ENCODE data around the gene ARHGAP25. TPM values are rescaled to one million over a fixed set of nuclear protein-coding genes. Genes with fewer than 3 reads are reported as not detected.

The ARHGAP25 gene
- total RNA-seq, 8 experiments from 2014 or later = 0.22 to 4.7 (median 2.2) TPM; not detected in 1

DNA sequence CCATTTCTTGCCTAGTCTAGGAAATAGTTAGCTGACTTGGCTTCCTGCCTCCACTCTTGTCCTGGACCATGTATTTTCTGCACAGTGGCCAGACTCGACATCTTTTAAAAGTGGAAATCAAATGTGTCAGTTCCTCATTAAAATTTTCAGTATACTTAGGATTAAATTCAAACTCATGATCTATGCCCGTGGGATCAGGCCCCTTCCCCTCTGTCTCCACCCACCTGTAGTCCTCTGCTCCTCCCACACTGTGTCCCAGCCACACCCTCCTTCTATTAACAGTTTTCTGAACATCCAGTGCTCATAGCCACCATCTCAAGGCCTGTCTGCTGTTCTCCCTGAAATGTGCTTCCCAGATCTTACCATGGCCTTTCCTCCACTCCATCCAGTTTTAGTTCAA is 13.3 kb downstream of the ARHGAP25 start:
- ATAC-seq (replicated peaks in 6 of 8) = no peak
- in situ Hi-C loops (cut with MboI; ENCODE audit: low pct_unique_long_range_greater_than_20kb in 2 of 9, low sequenced_read_pairs in 9 of 9, unreplicated experiment in 9 of 9) = loop anchor here in 3 of 9 experiments (25.0 kb wide), 1 partner anchor 164 kb away; no protein-coding TSS in a partner anchor

DNA sequence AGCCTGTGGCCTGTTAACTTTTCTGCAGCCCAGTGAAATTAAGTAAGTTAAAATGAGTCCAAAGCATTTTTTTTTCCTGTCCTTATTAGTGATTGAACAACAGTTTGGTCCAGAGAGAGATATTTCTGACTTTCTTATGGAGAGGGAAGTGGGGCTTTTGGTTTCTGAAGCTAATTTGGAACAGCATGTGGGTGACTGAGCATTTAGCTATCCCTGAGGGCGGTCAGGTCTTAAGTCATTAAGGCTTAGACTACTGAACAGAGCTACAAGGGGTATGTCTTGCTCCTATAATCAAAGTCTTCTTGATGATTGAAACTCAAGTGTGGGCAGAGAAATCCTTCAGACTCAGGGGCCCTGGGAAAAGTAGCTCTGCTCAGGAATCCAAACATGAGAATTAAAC is 14.0 kb downstream of the ARHGAP25 start:
- Histone ChIP-seq H3K4me3 (no peak overlapping the region), H3K4me1 (replicated peaks in 1 of 2) (peaks cover 0 to 11% of the 10 kb centered on the region in 2 donors), H3K27ac (no peak overlapping the region)
- 60 to 100% (median 84%) methylated on average over 1 of the region's 1 CpG; no CpG with 5 or more reads in 2 of the 10 experiments for WGBS, 10 experiments
- no peak for ATAC-seq (replicated peaks in 6 of 8)
- in situ Hi-C loops (cut with MboI; ENCODE audit: low pct_unique_long_range_greater_than_20kb in 2 of 9, low sequenced_read_pairs in 9 of 9, unreplicated experiment in 9 of 9) = loop anchor here in 3 of 9 experiments (25.0 kb wide), 1 partner anchor 164 kb away; no protein-coding TSS in a partner anchor

More for the DNA sequence above, 13.3 kb downstream of the ARHGAP25 start:
- WGBS, 10 experiments = 10 to 100% (median 83%) methylated on average over 1 to 2 of the region's 2 CpGs; no CpG with 5 or more reads in 1 of the 10 experiments
- no peak overlapping the region for H3K27ac ChIP-seq
- H3K4me3 ChIP-seq = no peak overlapping the region
- peaks cover 0 to 13% of the 10 kb centered on the region in 2 donors for H3K4me1 ChIP-seq (replicated peaks in 1 of 2)

DNA sequence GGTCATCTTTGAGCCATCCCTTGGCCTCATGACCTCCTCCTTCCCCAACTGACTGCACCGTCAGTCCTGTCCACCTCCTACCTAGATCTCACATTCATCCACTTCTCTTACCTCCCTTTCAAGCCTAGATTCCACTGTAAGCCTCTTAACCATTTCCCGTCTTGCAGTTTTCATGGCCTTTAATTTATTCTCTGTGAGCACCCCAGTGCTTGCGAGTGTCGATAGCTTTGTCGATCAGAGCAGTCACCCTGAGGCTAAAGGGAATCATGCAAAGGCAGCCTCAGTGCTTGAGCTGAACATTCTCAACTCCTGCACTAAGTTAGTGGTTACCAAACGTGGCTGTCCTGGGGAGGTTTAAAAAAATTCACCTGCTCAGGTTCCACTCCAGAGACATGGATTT is 14.7 kb downstream of the ARHGAP25 start:
- peaks cover 0 to 3% of the 10 kb centered on the region in 2 donors for H3K4me1 ChIP-seq (replicated peaks in 1 of 2)

DNA sequence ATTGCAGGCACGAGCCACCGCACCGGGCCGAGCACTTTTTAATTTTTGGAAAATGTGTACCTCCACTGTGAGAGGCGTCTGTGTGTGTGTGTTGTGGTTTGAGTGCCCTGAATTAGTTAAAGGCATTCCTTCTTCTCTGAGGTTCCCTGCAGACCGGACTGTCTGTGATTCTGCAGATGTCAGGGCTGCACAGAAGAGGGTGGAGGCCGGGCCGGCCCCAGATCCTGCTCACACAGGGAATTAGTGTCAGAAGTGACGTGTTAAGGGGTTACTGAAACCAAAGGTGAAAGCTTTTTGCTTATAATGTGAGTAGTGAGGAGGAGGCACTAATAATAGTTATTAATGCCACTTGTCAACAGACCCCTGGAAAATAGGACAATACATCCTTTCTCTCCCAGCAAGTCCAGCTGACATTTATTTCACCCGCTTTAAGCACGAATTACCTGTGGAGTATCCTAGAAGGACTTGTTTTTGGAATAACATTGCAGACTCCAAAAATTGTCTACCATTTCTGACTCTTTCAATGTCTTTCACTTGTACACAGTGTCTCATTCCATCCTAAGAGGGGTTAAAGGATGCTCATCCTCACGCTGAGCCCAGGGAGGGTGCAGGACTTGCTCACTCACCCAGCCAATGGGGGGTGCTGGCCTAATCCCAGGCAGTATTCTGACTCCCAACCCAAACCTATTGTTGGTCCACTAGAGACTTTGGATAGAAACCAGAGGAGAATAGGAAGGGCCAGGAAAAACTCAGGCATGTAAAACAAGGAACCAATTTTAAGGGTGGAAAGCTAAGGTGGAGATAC is 16.2 kb downstream of the ARHGAP25 start:
- ATAC-seq (replicated peaks in 6 of 8) = no peak
- in situ Hi-C loops (cut with MboI; ENCODE audit: low pct_unique_long_range_greater_than_20kb in 2 of 9, low sequenced_read_pairs in 9 of 9, unreplicated experiment in 9 of 9) = loop anchor here in 2 of 9 experiments (10.0 to 25.0 kb wide), 2 partner anchors 154 to 162 kb away; no protein-coding TSS in a partner anchor
- no peak overlapping the region for H3K4me3 ChIP-seq

More for the DNA sequence above, 14.7 kb downstream of the ARHGAP25 start:
- H3K27ac ChIP-seq = no peak overlapping the region
- in situ Hi-C loops (cut with MboI; ENCODE audit: low pct_unique_long_range_greater_than_20kb in 2 of 9, low sequenced_read_pairs in 9 of 9, unreplicated experiment in 9 of 9) = loop anchor here in 3 of 9 experiments (25.0 kb wide), 1 partner anchor 163 kb away; no protein-coding TSS in a partner anchor
- H3K4me3 ChIP-seq = no peak overlapping the region
- WGBS, 10 experiments = 40 to 100% (median 87%) methylated on average over 1 to 5 of the region's 6 CpGs; no CpG with 5 or more reads in 4 of the 10 experiments
- ATAC-seq (replicated peaks in 6 of 8) = no peak

DNA sequence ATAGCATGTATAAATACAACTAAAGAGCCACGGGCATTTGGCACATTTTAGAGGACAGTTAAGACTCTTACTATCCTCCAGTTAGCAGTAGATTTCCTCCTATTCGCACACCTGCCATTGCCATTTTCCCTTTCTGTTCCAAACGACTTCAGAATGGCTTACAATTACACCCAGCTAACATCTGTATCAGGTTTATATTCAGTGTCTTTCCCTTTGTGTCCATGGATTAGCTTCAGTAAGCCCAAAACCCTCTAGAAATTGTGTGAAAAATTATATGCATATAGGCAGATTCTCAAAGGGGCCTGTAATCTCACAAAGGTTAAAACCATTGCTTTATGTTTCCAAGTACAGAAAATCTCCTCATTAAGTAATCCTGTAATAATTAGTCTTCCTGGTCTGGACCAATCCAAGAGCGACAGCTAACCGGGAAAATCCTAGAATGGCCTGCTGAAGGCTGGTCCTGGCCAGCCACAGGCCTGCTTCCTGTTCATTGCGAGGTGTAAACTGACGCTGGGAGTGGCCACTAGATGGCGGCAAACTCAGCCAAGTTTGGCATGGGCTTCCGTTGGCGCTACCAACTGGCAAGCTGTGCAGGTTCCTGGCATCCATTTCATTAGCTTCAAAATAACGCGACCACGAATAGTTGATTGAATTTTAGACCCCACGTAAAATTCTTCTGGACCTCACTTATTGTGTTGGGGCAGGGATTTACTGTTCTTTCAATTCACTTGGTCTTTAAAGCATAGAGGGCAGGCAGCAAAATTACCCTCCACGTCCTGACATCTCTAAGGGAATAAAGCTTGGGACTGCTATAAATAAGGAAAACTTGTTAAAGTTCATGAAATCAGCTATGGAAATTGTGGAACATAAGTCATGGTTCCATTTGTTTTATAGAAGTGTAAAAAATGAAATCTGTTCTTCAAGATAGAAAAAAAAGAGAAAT is 17.1 kb downstream of the ARHGAP25 start:
- no peak overlapping the region for H3K27ac ChIP-seq
- in situ Hi-C loops (cut with MboI; ENCODE audit: low pct_unique_long_range_greater_than_20kb in 2 of 9, low sequenced_read_pairs in 9 of 9, unreplicated experiment in 9 of 9) = loop anchor here in 2 of 9 experiments (10.0 to 25.0 kb wide), 2 partner anchors 153 to 161 kb away; no protein-coding TSS in a partner anchor
- no peak overlapping the region for H3K4me3 ChIP-seq
- no peaks in the 10 kb centered on the region for H3K4me1 ChIP-seq (replicated peaks in 1 of 2)
- peak; percentile 72 to 100 (median 92) for ATAC-seq (replicated peaks in 6 of 8)
- WGBS, 10 experiments = 8 to 100% (median 22%) methylated on average over 2 to 15 of the region's 15 CpGs

More for the DNA sequence above, 16.2 kb downstream of the ARHGAP25 start:
- H3K27ac ChIP-seq = no peak overlapping the region
- no peaks in the 10 kb centered on the region for H3K4me1 ChIP-seq (replicated peaks in 1 of 2)
- WGBS, 10 experiments = 60 to 100% (median 92%) methylated on average over 1 to 6 of the region's 12 CpGs; no CpG with 5 or more reads in 2 of the 10 experiments

DNA sequence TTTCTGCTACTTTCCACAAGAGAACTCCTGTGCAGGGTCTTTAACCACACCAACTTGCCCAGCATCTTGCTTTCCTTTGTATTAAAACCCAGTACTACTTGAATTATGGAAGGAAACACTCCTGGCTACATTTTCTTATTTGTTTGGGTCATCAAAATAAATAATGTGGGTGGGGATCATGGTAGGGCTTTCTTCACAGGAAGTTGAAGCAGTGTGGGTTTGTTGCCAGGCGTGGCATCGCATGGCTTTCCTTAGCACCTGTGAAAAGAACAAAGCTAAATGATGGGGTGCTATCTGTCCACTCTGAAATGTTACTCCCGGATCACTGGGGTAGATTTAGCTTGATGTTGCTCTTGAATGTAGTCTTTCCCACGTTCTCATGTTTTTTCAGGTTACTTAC is 18.7 kb downstream of the ARHGAP25 start:
- WGBS, 10 experiments = 10 to 100% (median 72%) methylated on average over 1 to 4 of the region's 4 CpGs; no CpG with 5 or more reads in 1 of the 10 experiments
- H3K27ac ChIP-seq = no peak overlapping the region
- ATAC-seq (replicated peaks in 6 of 8) = no peak
- no peaks in the 10 kb centered on the region for H3K4me1 ChIP-seq (replicated peaks in 1 of 2)
- no peak overlapping the region for H3K4me3 ChIP-seq
- in situ Hi-C loops (cut with MboI; ENCODE audit: low pct_unique_long_range_greater_than_20kb in 2 of 9, low sequenced_read_pairs in 9 of 9, unreplicated experiment in 9 of 9) = loop anchor here in 2 of 9 experiments (10.0 to 25.0 kb wide), 2 partner anchors 151 to 159 kb away; no protein-coding TSS in a partner anchor

DNA sequence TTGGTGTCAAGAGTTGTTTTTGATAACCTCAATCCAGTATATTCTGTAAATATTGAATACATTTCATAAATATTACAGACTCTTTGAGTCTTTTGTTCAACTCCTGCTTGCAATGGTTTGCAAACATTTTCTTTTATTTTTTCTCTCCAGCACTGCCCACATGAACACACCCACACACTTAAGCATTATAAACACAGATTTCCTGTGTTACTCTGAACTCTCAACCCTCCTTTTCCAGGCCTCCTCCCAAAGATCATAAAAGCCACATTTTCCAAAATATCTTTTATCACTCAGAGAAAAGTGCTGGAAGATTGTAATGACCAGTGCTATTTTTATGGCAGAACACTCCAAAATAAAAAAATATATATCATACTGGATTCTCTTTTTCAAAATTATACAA is 20.5 kb downstream of the ARHGAP25 start:
- in situ Hi-C loops (cut with MboI; ENCODE audit: low pct_unique_long_range_greater_than_20kb in 2 of 9, low sequenced_read_pairs in 9 of 9, unreplicated experiment in 9 of 9) = loop anchor here in 2 of 9 experiments (10.0 to 25.0 kb wide), 2 partner anchors 150 to 157 kb away; no protein-coding TSS in a partner anchor
- Histone ChIP-seq H3K27ac (no peak overlapping the region), H3K4me3 (no peak overlapping the region), H3K4me1 (replicated peaks in 1 of 2) (no peaks in the 10 kb centered on the region)
- peak in 1 of 8 experiments; percentile 41 for ATAC-seq (replicated peaks in 6 of 8)

DNA sequence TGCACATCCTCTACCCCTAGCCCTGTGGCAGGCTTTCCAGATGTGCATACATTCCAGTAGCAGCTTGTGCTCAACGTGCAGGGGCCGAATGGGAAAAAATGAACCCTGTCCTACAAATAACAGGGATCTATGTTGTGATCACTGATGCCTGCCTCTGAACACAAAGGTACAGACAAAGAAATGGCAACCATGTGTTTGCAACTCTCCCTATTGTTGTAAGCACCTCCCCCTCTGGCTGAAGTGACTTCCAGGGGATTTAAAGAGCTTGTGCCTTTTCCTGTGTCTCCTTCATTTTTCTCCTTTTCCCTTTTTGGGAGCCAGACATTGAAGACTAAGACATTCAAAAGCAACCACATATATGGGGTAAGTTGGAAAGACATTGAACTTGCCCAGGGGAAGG is 21.6 kb downstream of the ARHGAP25 start:
- Histone ChIP-seq H3K4me1 (replicated peaks in 1 of 2) (no peaks in the 10 kb centered on the region), H3K27ac (no peak overlapping the region), H3K4me3 (no peak overlapping the region)
- 40 to 100% (median 57%) methylated on average over 1 to 2 of the region's 2 CpGs; no CpG with 5 or more reads in 6 of the 10 experiments for WGBS, 10 experiments
- ATAC-seq (replicated peaks in 6 of 8) = no peak
- in situ Hi-C loops (cut with MboI; ENCODE audit: low pct_unique_long_range_greater_than_20kb in 2 of 9, low sequenced_read_pairs in 9 of 9, unreplicated experiment in 9 of 9) = loop anchor here in 2 of 9 experiments (10.0 to 25.0 kb wide), 2 partner anchors 149 to 156 kb away; no protein-coding TSS in a partner anchor

DNA sequence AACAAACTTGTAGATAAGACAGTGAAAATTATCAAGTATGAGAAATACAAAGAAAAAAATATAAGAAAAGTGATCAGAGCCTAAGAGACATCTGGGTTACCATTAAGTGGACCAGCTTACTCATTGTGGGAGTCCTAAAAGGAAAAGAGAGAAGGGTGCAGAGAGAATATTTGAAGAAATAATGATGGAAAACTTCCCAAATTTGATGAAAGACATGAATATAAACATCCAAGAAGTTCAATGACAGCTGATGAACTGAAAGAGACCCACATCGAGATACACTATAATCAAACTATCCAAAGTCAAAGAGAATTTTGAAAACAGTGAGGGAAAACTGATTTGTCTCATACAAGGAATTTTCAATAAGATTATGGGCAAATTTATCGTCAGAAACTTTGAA is 22.5 kb downstream of the ARHGAP25 start:
- WGBS, 10 experiments = 46 to 100% (median 90%) methylated on average over 2 of the region's 2 CpGs
- in situ Hi-C loops (cut with MboI; ENCODE audit: low pct_unique_long_range_greater_than_20kb in 2 of 9, low sequenced_read_pairs in 9 of 9, unreplicated experiment in 9 of 9) = loop anchor here in 2 of 9 experiments (10.0 to 25.0 kb wide), 2 partner anchors 148 to 155 kb away; no protein-coding TSS in a partner anchor

DNA sequence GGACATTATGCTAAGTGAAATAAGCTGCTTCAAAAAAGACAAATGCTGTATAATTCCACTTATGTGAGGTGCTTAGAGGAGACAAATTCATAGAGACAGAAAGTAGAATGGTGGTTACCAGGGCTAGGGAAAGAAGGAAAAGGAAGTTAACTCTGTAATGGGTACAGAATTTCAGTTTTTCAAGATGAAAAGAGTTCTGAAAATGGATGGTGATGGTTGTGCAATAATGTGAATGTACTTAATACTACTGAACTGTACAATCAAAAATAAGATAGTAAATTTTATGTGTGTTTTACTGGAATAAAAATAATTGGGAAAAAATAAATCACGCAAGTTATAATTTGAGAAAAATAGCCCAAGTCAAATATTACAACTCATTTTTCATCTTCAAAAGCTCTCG is 27.5 kb downstream of the ARHGAP25 start:
- in situ Hi-C loops (cut with MboI; ENCODE audit: low pct_unique_long_range_greater_than_20kb in 2 of 9, low sequenced_read_pairs in 9 of 9, unreplicated experiment in 9 of 9) = loop anchor here in 1 of 9 experiments (25.0 kb wide), 1 partner anchor 150 kb away; no protein-coding TSS in a partner anchor
- no peak for ATAC-seq (replicated peaks in 6 of 8)
- 50 to 100% (median 86%) methylated on average over 1 to 2 of the region's 2 CpGs; no CpG with 5 or more reads in 2 of the 10 experiments for WGBS, 10 experiments
- Histone ChIP-seq H3K4me1 (replicated peaks in 1 of 2) (no peaks in the 10 kb centered on the region), H3K27ac (no peak overlapping the region), H3K4me3 (no peak overlapping the region)

More for the DNA sequence above, 22.5 kb downstream of the ARHGAP25 start:
- H3K4me3 ChIP-seq = no peak overlapping the region
- no peaks in the 10 kb centered on the region for H3K4me1 ChIP-seq (replicated peaks in 1 of 2)
- H3K27ac ChIP-seq = no peak overlapping the region
- no peak for ATAC-seq (replicated peaks in 6 of 8)

DNA sequence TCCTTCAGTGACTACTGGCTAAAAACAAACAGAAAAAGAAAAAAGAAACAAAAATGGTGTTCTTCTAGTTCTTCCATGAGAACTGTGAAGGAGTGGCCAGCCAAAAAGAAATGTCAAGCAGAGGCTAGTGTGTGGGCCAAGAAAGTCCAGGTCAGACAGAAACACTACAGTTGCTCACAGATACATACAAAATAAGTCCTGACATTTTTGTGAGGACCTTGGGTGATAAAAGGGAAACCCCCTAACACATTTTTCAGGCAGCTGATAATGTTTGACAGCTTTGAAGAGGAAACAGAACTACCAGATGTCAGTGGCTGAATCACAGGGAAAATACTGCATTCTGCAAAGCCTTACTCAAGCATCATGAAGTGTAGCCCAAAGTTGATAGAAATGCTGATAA is 28.1 kb downstream of the ARHGAP25 start:
- no peak overlapping the region for H3K27ac ChIP-seq
- H3K4me1 ChIP-seq (replicated peaks in 1 of 2) = no peaks in the 10 kb centered on the region
- ATAC-seq (replicated peaks in 6 of 8) = no peak
- H3K4me3 ChIP-seq = no peak overlapping the region
- in situ Hi-C loops (cut with MboI; ENCODE audit: low pct_unique_long_range_greater_than_20kb in 2 of 9, low sequenced_read_pairs in 9 of 9, unreplicated experiment in 9 of 9) = loop anchor here in 1 of 9 experiments (25.0 kb wide), 1 partner anchor 150 kb away; no protein-coding TSS in a partner anchor
